Astrocyte (in vitro differentiated cells and primary cell): ENCODE results near the gene PLPPR5.

Source experiments
- CTCF ChIP-seq: IDR thresholded peaks from 2 replicates; pipeline ENCODE4 v1.5.1; 2011; ENCODE audit warnings: low read depth, mild to moderate bottlenecking, inconsistent platforms, low read length, moderate library complexity; ENCODE audit not compliant: insufficient read depth
- EZH2 ChIP-seq: IDR thresholded peaks from 2 replicates; pipeline ENCODE4 v1.6.1; 2012; ENCODE audit warnings: mild to moderate bottlenecking, low read length, inconsistent platforms; ENCODE audit not compliant: insufficient read depth

DNA sequence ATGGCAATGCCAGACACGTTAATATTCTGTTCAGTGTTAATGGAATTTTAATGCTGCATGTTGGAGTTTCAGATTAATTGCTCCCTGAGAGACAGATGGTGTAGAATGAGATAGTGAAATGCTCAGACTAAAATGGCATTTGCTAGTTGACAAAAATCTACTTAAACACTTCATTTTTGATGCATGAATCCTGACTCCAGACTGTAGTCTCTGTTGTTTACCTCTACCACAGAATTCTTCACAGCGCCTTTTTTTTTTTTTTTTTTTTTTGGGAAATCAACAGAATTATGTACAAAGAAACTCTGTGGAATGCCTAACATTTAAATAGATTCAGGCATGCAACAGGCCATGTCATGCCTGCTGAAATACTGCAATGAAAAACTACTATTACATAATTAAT lies 111.3 kb downstream of the PLPPR5 start:
- TF ChIP-seq EZH2 (no peak), CTCF (no peak)
